ENCODE measurements around the gene A2M.

A2M gene

DNA sequence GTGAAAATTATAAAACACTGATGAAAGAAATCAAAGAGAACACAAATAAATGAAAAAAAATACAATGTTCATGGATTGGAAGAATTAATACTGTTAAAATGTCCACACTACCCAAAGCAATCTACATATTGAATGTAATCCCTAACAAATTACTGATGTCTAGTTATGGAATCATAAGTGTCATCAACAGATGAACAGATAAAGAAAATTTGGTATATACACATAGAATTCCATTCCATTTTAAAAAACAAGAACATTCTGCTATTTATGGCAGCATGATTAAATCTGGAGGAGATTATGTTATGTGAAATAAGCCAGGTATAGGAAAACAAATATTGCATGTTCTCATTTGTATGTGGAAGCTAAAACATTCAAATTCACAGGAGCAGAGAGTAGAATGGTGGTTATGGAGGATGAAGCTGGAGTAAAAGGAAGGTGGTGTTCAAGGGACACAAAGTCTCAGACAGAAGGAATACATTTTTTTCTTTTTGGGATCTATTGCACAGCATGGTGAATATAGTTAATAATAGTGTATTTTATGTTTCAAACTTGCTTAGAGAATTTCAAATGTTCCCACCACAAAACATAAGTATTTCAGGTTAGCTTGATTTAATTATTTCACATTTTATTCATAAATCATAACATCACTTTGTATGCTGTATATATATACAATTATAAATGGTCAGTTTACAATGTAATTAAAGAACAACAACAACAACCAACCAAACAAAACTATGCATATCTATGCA is 28.5 kb downstream of the A2M start:
- no peaks in the 10 kb centered on the region for H3K9me2 ChIP-seq (replicated peaks; ENCODE audit: insufficient read depth, low read length)
- no peaks in the 10 kb centered on the region for H3K27me3 ChIP-seq (ENCODE audit: low read length)
- no peak overlapping the region for H3K27ac ChIP-seq (ENCODE audit: low read depth, low read length)
- no peaks in the 10 kb centered on the region for H4K20me1 ChIP-seq (ENCODE audit: low read depth, low read length)
- H3K9ac ChIP-seq (ENCODE audit: low read length): no peak overlapping the region
- no peaks in the 10 kb centered on the region for H3K9me3 ChIP-seq (ENCODE audit: insufficient read depth, low read length)
- no peaks in the 10 kb centered on the region for H3K36me3 ChIP-seq (ENCODE audit: low read length)
- no peaks in the 10 kb centered on the region for H3F3A ChIP-seq (ENCODE audit: insufficient read depth)
- TF ChIP-seq CTCF (IDR thresholded peaks at IDR 0.05; ENCODE audit: insufficient read depth, low read length, poor library complexity, severe bottlenecking): no peak
- H3K79me2 ChIP-seq (ENCODE audit: insufficient read depth, low read length): no peaks in the 10 kb centered on the region
- H3K4me3 ChIP-seq (ENCODE audit: insufficient read depth, low read length, poor library complexity, severe bottlenecking): no peak overlapping the region
- no peak overlapping the region for H2AFZ ChIP-seq (ENCODE audit: low read depth, low read length, severe bottlenecking)
- no peak overlapping the region for H3K4me2 ChIP-seq (ENCODE audit: low read depth, low read length, poor library complexity, severe bottlenecking)

- TF ChIP-seq EZH2phosphoT487 (conservative IDR thresholded peaks at IDR 0.05; ENCODE audit: low read length) (no peak), CTCF (IDR thresholded peaks at IDR 0.05; ENCODE audit: insufficient read depth, low read length, poor library complexity, severe bottlenecking) (no peak)
- no peak overlapping the region for H3K27ac ChIP-seq (ENCODE audit: low read depth, low read length)
Measured at GRCh38 chr12:9086087-9086486, 29.6 kb downstream of the A2M start.

GRCh38 chr12:9084417-9084816 is 31.3 kb downstream of the A2M start:
- Histone ChIP-seq H3K79me2 (ENCODE audit: insufficient read depth, low read length) (no peaks in the 10 kb centered on the region), H4K20me1 (ENCODE audit: low read depth, low read length) (no peaks in the 10 kb centered on the region), H3K27ac (ENCODE audit: low read depth, low read length) (no peak overlapping the region), H3K9me3 (ENCODE audit: insufficient read depth, low read length) (no peaks in the 10 kb centered on the region), H3K27me3 (ENCODE audit: low read length) (no peaks in the 10 kb centered on the region), H3K4me3 (ENCODE audit: insufficient read depth, low read length, poor library complexity, severe bottlenecking) (no peak overlapping the region), H3K4me2 (ENCODE audit: low read depth, low read length, poor library complexity, severe bottlenecking) (no peak overlapping the region), H2AFZ (ENCODE audit: low read depth, low read length, severe bottlenecking) (no peak overlapping the region), H3K9ac (ENCODE audit: low read length) (no peak overlapping the region), H3K9me2 (replicated peaks; ENCODE audit: insufficient read depth, low read length) (no peaks in the 10 kb centered on the region), H3K36me3 (ENCODE audit: low read length) (no peaks in the 10 kb centered on the region), H3F3A (ENCODE audit: insufficient read depth) (no peaks in the 10 kb centered on the region)
- TF ChIP-seq EZH2phosphoT487 (conservative IDR thresholded peaks at IDR 0.05; ENCODE audit: low read length): no peak
- TF ChIP-seq CTCF (IDR thresholded peaks at IDR 0.05; ENCODE audit: insufficient read depth, low read length, poor library complexity, severe bottlenecking): no peak

More at GRCh38 chr12:9086087-9086486, 29.6 kb downstream of the A2M start:
- Histone ChIP-seq H3K4me3 (ENCODE audit: insufficient read depth, low read length, poor library complexity, severe bottlenecking) (no peak overlapping the region), H3K4me2 (ENCODE audit: low read depth, low read length, poor library complexity, severe bottlenecking) (no peak overlapping the region), H3K9ac (ENCODE audit: low read length) (no peak overlapping the region), H3K9me2 (replicated peaks; ENCODE audit: insufficient read depth, low read length) (no peaks in the 10 kb centered on the region), H3F3A (ENCODE audit: insufficient read depth) (no peaks in the 10 kb centered on the region), H3K79me2 (ENCODE audit: insufficient read depth, low read length) (no peaks in the 10 kb centered on the region), H3K27me3 (ENCODE audit: low read length) (no peaks in the 10 kb centered on the region), H4K20me1 (ENCODE audit: low read depth, low read length) (no peaks in the 10 kb centered on the region), H3K36me3 (ENCODE audit: low read length) (no peaks in the 10 kb centered on the region), H3K9me3 (ENCODE audit: insufficient read depth, low read length) (no peaks in the 10 kb centered on the region), H2AFZ (ENCODE audit: low read depth, low read length, severe bottlenecking) (no peak overlapping the region)

All from SU-DHL-6 (cell line).